Measurements from ENCODE around the gene TFAP2E.
A peak's percentile ranks its signal among the peaks of the same experiment; 100 is the strongest.

The TFAP2E gene

DNA sequence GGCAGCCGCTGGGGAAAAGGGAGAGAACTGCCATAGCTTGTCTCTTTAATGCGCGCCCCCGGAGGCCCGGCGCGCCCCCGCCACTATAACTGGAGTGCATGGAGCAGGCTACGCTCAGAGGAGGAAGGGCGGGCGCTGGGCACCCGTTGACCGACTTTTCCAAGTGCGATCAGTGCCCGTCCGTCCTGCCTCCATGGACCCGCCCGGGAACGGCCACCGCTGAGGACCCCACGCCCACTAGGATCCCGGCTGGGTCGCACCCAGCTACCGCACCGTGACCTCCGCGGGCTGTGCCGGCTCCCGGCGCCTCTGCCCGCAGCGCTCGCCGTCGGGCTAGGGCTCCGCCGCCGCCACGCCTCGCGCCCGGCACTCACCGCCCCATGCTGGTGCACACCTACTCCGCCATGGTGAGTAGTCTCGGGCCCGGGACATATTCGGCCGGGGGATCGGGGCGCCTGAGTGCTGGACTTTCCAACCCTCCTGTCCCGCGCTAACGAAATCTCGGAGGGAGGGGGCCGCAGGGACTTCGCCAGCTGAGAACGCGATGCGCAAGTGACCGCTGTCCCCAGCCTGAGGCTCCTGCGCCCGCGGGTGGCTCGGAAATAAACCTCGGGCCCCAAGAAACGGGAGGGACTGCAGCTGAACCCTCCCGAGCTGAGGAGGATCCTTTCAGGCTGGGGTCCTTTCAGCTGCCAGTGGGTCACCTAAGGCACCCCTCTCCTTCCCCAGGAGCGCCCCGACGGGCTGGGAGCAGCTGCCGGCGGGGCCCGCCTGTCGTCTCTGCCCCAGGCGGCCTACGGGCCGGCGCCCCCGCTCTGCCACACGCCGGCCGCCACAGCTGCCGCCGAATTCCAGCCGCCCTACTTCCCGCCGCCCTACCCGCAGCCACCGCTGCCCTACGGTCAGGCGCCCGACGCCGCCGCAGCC lies at the start of gene TFAP2E:
Gene TFAP2E (plus strand): TSS at position 117 of the 927 bp plus-strand sequence. CDS start 264 bp downstream, at position 381.
- peak; percentile 49 for DNase-seq (ENCODE audit: low spot score)

DNA sequence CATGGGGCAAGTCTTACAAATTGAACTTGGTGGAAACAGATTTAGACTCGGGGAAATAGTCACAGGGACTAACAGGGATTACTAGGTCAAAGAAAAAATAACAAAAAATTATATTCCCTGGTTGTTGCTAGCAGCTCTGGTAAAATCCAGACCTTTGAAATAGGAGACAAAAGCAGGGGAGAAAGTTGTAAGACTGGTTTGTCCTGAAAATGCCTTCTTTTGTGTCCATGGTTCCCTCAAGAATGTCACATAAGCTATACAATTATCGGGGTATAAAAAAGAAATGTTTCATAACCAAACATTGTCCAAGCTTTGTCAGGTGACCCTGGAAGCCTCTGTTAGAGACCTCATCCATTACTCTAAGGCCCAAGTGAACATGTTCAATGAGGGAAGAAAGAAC lies 49.0 kb upstream of the TFAP2E start:
- DNase-seq (ENCODE audit: low spot score): no peak

- DNase-seq (ENCODE audit: low spot score): no peak
Measured at GRCh38 chr1:35530168-35530567, 42.9 kb upstream of the TFAP2E start.

DNA sequence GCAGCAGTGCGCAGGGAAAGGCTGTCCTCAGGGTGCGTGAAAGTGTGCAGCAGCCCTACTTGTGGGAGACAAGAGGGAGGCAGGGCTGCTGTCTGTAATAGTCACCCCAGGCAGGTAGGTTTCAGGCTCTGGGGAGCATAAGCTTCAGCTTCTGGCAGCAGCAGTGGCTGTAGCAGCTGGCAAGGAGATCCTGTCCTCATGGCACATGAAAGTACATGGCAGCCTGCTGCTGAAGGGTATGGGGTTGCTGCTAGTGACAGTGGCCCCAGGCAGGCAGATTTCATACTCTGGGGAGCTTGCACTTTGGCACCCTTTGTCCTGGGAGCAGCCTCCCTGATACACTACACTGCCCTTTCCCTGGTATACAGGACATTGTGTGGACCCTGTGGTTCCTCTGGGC lies 42.2 kb upstream of the TFAP2E start:
- no peak for DNase-seq (ENCODE audit: low spot score)

- DNase-seq (ENCODE audit: low spot score): no peak
Measured at GRCh38 chr1:35531368-35531767, 41.7 kb upstream of the TFAP2E start.

DNA sequence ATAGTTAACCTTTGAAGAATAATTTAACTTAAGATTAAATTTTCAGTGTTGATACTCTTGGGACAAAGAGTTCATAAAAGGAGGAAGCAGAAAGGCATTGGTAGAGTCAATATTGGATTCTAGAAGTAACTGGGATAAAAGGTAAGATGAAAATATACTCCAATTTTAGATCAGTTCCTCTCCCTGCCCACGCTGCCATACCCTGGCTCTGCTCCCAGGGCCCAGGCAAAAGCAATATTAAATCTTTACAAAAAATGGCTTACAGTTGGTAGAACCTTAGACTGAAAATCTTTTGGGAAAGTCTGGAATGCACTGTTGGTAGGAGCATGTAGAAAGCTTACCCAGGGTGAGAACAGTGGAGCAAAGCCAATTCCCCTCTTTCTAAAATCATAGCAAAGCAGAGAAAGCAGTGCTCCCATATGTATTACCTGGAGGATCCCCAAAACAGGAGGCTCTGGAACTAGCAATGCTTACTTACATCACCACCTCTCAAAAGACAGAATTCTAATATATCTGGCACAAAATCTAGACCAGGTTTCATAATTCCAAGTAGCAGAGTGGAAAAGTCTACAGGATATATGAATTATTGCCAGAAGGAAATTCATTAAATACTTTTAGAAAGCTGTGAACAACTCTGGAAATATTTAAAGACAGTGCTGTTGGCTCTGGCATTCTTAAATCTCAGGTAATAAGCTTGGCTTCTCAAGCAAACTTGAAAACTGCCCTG lies 40.5 kb upstream of the TFAP2E start:
- DNase-seq (ENCODE audit: low spot score): no peak

- DNase-seq (ENCODE audit: low spot score): no peak
Measured at GRCh38 chr1:35533586-35533985, 39.5 kb upstream of the TFAP2E start.

GRCh38 chr1:35535243-35535642 lies 37.9 kb upstream of the TFAP2E start:
- DNase-seq (ENCODE audit: low spot score): no peak

- no peak for DNase-seq (ENCODE audit: low spot score)
Measured at GRCh38 chr1:35536556-35537162, 36.5 kb upstream of the TFAP2E start.

- no peak for DNase-seq (ENCODE audit: low spot score)
Measured at GRCh38 chr1:35537806-35538205, 35.3 kb upstream of the TFAP2E start.

- no peak for DNase-seq (ENCODE audit: low spot score)
Measured at GRCh38 chr1:35539073-35539823, 33.9 kb upstream of the TFAP2E start.

- no peak for DNase-seq (ENCODE audit: low spot score)
Measured at GRCh38 chr1:35539824-35540261, 33.3 kb upstream of the TFAP2E start.

DNA sequence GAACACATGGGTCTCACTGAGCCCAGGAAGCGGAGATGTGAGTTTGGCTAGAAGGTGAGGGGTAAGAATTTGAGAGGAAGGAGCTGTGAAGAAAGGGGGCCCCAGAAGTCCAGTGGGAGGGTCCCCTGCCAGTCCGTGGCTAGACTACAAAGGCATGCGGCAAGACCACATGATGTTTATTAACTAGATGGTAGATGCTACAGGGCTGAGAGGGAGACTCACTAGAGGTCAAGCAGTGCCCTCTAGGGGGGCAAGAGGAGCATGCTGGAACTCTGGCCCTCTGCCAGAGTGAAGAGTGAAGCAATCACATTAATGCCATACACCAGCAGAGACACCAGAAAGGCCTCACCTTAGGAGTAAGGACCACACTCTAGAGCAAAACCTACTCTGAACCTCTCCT lies 28.1 kb upstream of the TFAP2E start:
- DNase-seq (ENCODE audit: low spot score): peak; percentile 71

GRCh38 chr1:35546614-35547013 lies 26.5 kb upstream of the TFAP2E start:
- no peak for DNase-seq (ENCODE audit: low spot score)

- DNase-seq (ENCODE audit: low spot score): no peak
Measured at GRCh38 chr1:35553851-35554250, 19.3 kb upstream of the TFAP2E start.

DNA sequence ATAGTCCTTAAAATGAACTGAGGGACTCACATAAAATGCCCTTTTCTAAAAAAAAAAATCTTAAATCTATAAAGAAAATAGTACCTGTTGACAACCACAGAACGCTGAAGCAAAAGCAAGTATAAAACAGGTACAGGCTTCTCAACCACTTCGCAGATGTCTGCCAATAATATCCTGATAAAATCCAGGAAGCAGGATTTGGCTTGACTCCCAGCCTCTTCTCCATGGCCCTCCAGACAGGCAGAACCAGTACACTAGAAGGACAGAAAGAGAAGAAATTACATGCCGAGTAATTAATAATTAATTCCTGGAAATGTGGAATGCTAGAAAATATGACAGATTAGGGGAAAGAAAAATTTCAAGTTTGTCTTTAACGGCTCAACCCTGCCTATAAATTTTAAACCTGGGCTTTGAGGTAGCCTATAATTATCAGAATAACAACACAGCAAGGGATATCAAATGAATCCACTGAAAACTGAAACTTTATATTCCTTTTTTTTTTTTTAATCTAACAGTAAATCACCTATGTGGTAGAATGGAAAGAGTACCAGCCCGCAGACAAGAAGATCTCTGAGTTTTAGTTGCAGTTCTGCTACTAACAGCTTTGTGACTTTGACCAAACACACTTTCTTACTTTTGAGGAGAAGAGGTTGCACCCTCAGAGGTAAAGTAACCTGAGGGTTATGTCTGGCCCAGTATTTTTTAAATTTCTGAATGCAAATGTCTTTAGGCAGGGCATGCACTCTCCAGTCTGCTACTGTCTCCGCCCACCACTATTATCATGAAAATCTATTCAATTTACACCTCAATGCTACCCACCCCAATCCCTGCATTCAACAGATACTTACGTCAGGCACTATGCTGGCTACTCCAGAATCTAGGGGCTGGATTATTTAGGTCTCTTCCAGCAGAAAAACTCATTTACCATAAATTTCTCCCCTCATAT lies 18.6 kb upstream of the TFAP2E start:
- DNase-seq (ENCODE audit: low spot score): no peak

GRCh38 chr1:35555212-35555584 lies 17.9 kb upstream of the TFAP2E start:
- DNase-seq (ENCODE audit: low spot score): no peak

DNA sequence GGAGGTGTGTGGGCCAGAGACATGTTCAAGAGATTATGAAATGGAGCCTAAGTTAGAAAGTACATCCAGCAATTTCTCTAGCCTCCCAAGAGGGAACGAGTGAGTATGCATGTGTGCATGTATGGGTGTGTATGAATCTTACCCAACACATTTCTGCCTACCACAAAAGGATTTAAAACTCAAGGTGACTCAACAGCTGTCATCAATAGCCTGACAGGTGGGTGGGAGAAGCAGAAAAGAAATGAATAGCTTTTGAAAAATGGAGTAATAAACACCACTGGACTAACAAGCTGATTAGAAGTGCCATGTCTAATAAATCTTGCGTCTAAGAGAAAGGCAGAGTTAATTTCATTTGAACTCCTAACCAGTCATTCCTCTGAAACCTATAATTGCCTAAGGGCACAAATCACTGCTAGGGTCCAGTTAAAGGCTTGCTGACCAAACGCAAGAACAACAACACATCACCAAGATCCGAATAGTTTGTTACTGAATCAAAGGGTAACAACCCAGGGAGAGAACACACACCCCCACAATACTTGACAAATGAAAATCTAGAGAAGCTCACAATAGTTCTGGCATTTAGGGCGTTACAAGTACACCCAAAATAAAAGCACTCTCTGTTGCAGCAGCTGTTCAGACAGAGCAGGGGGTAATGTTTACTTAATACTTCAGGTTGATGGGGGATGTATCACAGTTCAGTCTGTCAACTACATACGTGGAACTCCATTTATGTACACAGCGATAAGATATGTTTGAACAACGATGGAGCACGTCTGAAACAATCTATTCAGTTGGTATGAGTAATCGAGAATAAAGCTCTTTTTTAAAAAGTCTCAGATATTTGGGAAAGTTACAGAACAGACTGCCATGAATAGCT lies 17.3 kb upstream of the TFAP2E start:
- DNase-seq (ENCODE audit: low spot score): peak; percentile 66

GRCh38 chr1:35556484-35557117 lies 16.5 kb upstream of the TFAP2E start:
- DNase-seq (ENCODE audit: low spot score): no peak

Data from kidney tubule cell (primary cell).